Activated CD4-positive, alpha-beta T cell treated with anti-CD3 and anti-CD28 coated beads, Interleukin-2, amount 50 U/mL, for 1 hour (primary cell): Measurements from ENCODE around the gene AIF1L.
"Not testable (repeated sequence)": the region's sequence is repeated elsewhere in the genome, so short reads cannot be mapped to it uniquely, and the experiment has no call there.

Experiments used
- DNase-seq: peaks from one replicate; pipeline ENCODE4 v3.0.0-alpha.2; 2020

The AIF1L gene

DNA sequence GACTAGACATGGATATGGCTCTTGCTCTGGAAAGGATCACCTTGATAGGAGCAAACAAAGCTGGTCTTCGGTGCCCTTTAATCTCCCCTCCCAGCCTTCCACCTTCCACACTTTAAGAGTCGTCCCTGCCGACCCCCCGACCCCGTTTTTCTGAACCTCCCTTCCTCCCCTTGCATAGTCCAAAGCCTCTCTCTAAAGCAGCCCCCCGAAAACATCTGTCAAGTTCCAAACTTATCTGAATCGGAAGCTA lies 28.6 kb downstream of the AIF1L start:
- no peak for DNase-seq

GRCh38 chr9:131125288-131126058 lies 29.1 kb downstream of the AIF1L start, which contains the start of gene NUP214:
NUP214 (plus strand) TSS chr9:131125586; CDS start chr9:131125705, 119 bp downstream.
- peak; percentile 100 for DNase-seq

DNA sequence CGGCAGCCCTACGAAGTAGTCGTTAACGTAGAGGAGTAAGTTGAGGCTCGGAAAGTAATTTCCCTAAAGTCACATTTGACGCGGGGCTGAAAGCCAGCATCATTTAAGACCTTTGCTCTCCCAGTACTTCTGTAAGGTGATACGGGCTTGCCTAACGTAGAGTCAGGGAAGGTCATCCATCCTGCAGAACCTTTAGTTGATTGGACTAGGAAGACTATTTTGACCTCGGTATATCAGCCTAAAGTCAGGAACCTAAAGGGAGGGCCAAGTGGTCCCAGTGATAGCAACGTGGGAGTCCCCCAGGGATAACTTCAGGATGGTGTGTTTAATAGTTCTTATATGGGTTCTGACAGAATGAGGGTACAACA lies 29.7 kb downstream of the AIF1L start:
- DNase-seq, result no peak

GRCh38 chr9:131129183-131129582 lies 32.9 kb downstream of the AIF1L start:
- DNase-seq, result no peak

DNA sequence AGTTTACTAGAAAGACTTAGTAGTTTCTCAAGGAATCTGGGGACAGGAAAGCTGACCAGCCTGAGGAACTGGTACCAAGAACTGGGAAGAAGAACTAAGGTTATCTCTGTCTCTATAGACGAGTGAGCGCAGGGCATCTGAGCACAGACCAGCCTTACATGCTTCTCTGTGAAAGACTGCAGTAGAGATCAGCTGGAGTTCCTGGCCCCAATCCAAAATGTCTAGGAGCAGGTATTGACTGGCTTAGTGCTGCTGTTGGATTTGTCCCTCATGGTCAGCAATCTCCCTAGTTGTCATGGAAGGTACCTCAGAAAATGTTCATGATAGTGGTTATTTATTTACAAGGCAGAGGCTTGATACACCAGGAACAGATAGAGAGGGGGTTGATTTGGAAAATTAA lies 42.3 kb downstream of the AIF1L start:
- DNase-seq, result no peak

- DNase-seq, result no peak
Observed at GRCh38 chr9:131140112-131140511, 43.8 kb downstream of the AIF1L start.

DNA sequence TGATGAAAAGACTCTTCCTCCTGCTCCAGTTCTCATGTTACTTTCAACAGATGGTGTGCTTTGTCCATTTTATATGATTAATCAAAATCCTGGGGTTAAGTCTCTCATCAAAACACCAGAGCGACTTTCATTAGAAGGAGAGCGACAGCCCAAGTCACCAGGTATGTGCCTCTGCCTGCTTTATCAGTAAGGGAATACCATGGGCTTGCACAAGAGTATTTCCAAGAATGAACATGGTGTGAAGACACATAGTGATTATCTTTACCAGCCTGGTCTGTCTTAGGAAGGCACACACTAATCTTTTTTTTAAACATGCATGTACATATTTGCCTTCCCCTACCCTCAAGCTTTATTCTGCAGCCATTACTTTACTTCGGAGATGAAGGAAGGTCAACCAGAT lies 44.2 kb downstream of the AIF1L start:
- no peak for DNase-seq

DNA sequence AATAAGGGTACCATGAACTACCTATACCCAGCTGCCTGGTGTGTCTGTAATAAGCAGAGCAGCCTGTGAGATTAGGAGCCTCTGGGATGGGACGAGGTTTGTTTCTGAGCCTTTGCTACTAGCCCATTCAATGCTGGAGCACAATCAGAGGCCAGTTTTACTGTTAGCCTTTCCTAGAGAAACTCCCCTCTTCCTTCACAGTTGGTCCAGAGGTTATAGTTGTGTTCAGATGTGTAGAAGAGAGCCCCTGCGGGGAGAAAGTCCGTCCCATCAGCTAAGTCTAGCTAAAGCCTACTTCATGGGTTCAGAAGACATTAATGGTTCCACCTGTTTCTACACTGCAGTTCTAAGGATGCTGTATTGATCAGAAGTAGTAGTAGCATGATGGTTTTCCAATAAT lies 45.8 kb downstream of the AIF1L start:
- no peak for DNase-seq

DNA sequence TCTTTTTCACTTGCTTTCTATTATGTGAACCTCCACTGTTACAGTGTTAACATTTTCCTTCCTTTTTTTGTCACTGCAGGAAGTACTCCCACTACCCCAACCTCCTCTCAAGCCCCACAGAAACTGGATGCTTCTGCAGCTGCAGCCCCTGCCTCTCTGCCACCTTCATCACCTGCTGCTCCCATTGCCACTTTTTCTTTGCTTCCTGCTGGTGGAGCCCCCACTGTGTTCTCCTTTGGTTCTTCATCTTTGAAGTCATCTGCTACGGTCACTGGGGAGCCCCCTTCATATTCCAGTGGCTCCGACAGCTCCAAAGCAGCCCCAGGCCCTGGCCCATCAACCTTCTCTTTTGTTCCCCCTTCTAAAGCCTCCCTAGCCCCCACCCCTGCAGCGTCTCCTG lies 47.9 kb downstream of the AIF1L start:
- no peak for DNase-seq

GRCh38 chr9:131145245-131145644 lies 48.9 kb downstream of the AIF1L start:
- no peak for DNase-seq

- DNase-seq, result no peak
Observed at GRCh38 chr9:131146186-131146585, 49.9 kb downstream of the AIF1L start.

GRCh38 chr9:131148276-131148675 lies 51.9 kb downstream of the AIF1L start:
- DNase-seq, result no peak

- DNase-seq, result no peak
Observed at GRCh38 chr9:131148966-131149687, 52.8 kb downstream of the AIF1L start.

- no peak for DNase-seq
Observed at GRCh38 chr9:131149688-131150053, 53.3 kb downstream of the AIF1L start.

DNA sequence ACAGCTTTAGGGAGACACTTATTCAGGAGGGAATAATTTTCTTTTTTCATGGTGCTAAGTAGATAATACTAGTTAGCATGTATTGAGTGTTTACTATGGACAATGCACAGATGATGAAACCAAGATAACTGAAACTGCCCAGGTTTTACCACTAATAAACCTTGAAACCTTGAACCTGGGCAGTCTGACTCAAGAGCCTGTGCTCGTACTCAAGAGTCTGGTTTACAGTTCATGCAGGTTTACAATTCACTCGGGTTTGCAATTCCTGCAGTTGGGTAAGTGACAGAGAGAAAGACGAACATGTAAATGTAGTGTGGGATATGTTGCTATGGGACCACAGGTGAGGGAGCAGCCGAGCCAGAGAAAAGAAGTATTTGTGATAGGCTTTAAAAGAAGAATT lies 57.3 kb downstream of the AIF1L start:
- no peak for DNase-seq

- not testable (repeated sequence) for DNase-seq
Observed at GRCh38 chr9:131158673-131159072, 62.3 kb downstream of the AIF1L start.

DNA sequence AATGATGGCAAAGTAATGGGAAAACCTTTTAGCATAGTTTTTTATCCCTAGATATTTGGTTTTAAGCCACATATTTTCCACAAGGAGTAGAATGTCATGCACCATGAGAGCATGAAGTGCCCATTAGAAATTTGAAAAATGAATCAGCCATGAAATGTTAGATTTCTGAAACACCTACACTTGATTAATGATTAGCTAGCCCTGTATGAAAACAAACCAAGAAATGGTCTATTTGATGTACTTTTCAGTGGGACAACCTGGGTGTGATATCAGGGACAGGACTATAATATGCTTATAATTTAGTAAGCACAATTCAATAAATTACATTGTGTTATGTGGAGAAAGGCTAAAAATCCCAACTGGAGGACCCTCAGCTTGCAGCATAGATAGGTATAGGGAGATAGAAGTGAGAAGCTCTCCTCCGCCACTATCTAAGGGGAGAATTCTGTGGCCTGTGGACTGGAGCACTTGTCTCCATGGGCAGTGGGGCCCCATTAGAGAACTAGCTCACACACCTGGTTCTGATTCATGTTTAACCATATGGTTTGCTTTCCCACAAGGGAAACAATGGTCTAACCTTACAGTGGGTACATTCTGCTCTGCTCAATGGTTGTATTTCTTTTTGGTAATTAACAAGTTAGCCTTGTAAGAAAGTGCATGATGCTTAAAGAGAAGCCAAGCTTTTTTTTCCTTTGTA lies 64.2 kb downstream of the AIF1L start:
- no peak for DNase-seq

- DNase-seq, result no peak
Observed at GRCh38 chr9:131161585-131161984, 65.3 kb downstream of the AIF1L start.

DNA sequence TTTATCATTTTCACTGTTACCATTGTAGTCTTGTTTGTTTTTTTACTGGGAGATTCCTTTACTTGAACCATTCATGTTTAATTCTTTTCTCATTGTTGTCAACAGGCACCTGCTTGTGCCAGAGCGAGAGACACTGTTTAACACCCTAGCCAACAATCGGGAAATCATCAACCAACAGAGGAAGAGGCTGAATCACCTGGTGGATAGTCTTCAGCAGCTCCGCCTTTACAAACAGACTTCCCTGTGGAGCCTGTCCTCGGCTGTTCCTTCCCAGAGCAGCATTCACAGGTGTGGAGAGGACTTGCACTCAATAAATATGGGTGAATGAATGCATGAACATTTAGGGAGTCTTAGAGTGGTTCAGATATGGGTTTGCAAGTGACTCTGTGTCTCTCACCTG lies 66.6 kb downstream of the AIF1L start:
- no peak for DNase-seq

DNA sequence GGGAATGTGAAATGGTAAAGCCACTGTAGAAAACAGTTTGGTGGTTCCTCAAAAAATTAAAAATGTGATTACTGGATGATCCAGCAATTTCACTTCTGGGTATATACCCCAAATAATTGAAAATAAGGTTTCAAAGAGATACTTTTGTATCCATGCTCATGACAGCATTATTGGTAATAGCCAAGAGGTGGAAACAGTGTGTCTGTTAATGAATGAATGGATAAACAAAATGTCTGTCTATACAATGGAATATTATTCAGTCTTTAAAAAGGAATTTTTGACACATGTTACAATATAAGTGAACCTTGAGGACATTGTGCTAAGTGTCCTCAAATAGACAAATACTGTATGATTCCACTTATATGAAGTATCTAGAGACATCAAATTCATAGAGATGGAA lies 69.2 kb downstream of the AIF1L start:
- DNase-seq, result no peak

- no peak for DNase-seq
Observed at GRCh38 chr9:131167146-131167692, 70.9 kb downstream of the AIF1L start.

DNA sequence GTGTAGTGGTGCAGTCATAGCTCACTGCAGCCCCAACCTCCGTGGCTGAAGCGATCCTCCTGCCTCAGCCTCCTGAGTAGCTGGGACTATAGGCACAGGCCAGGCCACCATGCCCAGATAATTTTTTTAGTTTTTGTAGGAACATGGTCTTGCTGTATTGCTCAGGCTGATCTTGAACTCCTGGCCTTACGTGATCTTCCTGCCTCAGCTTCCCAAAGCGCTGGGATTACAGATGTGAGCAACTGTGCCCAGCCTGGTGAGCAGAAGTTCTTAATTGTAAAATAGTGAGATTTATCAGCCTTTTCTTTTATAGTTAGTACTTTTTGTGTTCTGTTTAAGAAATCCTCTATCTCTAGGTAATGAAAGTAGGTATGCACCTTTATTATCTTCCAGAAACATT lies 71.6 kb downstream of the AIF1L start:
- no peak for DNase-seq

DNA sequence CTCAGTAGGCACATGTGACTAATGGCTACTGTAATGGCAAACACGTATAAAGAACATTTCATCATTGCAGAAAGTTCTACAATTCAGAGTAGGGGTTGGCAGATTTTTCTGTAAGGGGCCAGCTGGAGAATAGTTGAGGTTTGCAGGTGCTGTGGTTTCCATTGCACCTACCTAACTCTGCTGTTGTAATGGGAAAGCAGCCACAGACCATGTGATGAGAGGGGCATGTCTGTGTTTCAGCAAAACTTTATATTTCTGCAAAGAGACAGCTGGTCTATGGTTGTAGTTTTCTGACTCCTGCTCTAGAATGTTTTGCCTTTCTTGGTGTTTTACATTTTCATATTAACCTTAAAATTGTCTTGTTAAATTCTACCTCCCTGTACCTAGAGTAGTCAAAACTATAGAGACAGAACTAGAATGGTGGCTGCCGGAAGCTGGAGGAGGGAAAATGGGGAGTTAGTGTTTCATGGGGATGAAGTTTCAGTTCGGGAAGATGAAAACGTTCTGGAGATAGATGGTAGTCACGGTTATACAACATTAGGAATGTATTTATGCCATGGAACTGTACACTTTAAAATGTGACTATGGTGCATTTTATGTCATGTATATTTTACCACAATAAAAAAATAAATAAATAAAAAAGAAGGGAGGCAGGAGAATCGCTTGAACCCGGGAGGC lies 73.4 kb downstream of the AIF1L start:
- DNase-seq, result no peak
